GM21737 (cell line): ENCODE measurements around the gene ARVCF.

Experiments
- ATAC-seq: cut with Tn5 transposase; IDR thresholded peaks from one replicate; pipeline ENCODE4 v1.9.1; 2021; ENCODE audit warnings: mild to moderate bottlenecking, moderate library complexity; ENCODE audit not compliant: unreplicated experiment

Gene ARVCF

DNA sequence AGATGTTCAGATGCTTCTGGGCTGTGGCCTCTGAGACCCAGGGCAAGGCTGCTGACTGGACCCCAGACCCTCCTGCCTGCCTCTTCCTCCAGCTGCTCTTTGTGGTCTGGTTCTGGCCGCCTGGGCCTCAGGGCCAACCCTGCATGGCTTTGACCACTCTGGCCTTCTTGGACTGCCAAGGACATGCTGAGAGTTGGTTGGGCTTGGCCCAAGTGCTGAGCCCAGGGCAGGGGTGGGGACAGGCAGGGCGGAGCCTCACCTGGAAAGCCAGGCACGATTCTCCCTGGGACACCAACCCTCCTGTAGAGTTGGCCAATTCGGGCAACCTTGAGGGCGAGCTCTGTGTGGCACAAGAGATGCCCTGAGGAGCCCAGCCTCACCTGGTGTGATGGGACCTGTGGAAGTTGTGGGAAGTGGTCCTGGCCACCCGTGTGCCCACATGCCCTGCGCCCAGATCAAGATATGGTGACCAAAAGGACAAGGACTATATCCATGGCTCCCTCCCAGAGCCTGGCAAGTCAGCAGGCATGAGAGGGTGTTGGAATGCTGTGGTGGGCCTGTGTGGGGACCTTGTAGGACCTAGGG is 15.9 kb upstream of the ARVCF start:
- no peak for ATAC-seq

DNA sequence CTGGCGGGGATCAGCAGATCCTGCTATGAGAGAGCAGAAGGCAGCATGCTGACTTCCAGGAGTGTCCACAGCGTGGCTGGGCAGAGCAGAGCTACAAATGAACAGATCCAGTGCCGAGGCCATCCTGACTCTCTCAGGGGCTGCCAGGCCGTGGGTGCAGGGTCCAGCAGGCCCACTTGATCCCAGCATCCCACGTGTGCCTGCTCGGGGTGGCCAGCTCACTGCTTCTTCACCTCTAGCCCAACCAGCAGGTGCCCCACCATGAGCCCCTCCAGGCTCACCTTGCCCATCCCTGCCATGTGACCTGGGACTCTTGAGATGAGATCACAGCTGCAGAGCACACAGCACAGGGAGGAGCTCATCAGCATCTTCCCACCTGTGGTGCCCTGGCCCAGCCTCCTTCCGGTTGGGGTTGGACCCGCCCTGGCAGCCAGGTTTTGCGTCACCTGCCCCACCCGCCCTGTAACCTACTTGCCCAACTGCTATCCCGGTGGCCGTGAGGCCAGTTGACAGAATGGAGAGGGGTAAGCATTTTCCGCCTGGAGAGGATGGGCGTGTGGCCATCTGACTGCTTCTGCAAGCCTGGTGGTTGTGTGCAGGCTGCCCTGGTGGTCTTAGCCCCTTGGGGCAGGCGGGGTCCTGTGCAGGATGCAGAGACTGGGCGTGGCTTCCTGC is 15.2 kb upstream of the ARVCF start:
- ATAC-seq: no peak

DNA sequence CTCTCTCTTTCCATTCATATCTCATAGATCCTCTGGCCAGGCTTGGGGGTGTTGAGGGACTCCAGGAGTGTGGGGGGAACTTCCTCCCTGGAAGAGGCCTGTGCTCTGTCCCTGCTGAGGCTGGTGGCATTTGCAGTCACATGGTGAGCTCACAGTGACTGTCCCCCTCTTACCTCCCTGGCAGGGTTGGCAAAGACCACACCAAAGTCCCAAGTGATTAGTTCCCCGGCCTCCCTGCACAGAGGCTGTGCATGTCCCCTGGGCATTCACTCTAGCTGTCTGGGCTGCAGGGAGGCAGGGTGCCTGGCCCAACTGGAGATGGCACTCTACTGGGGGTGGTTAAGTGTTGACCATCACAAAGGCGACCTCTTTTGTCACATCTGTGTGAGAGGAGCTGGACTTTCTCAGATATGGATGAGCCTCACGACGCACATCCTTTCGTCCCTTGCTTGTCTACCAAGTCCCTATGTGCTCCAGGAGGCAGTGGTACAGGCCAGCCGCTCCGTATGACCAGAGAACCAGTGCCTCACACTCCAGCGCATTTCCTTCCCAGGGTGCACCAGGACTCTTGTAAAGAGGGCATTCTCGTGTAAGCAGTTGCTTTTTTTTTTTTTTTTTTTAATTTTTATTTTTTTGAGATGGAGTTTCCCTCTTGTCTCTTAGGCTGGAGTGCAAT is 13.1 kb upstream of the ARVCF start:
- no peak for ATAC-seq

DNA sequence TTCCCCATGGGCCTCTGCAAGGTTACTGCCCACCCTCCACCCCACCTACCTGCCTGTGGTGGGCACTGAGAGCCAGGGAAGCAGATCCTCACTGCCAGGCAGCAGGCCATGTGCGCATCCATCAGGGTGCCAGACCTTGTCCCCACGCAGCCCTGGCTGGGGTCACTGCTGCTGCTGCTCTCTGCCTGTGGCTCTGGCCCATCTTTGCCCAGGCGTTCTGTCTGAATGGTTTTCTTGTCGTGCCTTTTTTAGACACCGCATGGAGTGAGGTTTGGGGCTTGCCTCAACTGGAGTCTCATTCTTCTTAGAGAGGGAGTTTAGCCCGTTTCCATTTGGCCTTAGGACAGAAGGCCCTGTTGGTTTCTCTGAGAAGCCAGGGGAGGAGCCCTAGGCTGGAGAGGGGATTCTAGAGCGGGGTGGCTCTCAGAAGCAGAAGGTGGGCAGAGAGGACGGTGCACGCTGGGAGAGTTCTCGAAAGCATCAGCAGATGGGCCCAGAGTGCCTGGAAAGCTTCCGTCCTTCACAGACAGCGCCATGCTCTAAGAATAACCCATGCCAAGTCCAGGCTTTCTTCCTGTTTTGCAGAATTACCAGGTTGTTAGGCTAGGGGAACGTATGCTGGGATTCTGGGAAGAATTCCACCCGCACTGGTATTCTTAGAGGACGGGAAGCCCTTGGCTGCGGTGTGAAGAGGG is 12.4 kb upstream of the ARVCF start:
- no peak for ATAC-seq

DNA sequence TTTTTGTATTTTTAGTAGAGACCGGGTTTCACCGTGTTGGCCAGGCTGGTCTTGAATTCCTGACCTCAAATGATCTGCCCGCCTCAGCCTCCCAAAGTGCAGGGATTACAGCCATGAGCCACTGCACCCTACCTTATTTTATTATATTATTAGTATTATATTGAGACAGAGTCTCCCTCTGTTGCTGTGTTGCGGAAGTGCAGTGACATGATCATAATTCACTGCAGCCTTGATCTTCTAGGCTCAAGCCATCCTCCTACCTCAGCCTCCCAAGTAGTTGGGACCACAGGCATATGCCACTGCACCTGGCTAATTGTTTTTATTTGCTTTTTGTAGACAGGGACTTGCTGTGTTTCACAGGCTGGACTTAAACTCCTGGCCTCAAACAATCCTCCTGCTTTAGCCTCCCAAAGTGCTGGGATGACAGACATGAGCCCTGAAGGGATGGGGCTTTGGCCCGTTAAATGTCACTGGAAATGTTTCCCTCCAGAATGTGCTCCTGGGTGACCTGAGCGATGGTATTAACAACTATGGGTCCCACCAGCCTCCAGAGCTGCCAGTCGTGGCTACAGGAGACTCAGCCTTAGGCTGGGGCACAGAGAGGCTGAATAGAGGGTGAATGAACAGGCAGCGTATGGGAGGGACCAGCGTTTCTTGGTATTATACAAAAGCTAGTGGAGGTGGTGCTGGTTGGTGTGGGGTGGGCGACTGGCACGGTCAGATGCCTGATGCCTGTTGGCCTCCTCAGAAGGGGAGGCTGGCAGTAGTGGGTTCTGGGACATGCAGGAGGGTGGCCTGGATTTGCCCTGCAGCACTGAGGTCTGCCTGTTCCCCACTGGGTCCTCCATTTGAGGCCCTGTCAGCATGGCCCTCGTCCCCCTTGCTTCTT is 11.6 kb upstream of the ARVCF start:
- ATAC-seq: no peak

DNA sequence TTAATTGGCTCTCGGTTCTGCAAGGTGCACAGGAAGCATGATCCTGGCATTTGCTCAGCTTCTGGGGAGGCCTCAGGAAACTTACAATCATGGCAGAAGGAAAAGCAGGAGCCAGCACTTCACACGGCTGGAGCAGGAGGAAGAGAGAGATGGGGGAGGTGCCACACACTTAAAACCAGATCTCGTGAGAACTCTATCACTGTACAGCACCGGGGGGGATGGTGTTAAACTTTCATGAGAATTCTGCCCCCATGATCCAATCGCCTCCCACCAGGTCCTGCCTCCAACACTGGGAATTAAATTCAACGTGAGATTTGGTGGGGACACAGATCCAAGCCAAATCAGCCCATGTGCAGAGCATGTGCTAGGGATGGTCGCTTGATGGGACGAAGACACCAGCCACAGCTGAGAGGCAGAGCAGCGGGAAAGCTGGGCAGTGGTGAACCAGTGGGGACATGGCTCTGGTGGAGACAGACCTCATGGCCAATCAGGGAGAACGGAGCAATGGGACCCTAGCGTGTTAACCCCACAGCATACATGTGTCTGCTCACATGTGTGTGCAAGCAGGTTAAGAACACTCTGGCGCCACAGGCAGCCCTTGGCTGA is 10.5 kb upstream of the ARVCF start:
- no peak for ATAC-seq

DNA sequence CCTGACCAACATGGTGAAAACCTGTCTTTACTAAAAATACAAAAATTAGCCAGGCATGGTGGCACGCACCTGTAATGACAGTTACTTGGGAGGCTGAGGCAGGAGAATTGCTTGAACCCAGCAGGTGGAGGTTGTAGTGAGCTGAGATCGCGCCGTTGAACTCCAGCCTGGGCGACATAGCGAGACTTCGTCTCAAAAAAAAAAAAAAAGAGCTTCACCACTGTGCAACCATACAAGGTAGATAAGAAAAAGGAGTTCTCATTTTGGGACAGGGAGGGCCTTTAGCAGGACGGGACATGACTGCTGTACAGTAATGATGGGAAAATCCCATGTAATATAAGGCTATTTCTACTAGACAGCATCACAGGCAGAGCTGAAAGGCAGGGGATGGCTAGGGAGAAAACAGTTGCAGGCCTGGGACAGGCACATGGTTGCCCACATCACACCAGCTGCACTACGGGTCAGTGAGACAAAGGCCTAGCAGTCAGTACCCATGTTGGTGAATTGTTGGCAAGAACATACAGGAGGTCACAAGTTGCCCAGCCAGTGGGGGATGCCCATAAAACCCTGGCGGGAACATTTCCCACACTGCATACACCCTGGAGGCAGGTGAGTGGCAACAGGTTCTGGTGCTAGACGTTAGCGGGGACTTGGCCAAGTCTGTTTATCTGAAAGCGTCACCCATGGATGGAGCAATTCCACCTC is 9.7 kb upstream of the ARVCF start:
- no peak for ATAC-seq

DNA sequence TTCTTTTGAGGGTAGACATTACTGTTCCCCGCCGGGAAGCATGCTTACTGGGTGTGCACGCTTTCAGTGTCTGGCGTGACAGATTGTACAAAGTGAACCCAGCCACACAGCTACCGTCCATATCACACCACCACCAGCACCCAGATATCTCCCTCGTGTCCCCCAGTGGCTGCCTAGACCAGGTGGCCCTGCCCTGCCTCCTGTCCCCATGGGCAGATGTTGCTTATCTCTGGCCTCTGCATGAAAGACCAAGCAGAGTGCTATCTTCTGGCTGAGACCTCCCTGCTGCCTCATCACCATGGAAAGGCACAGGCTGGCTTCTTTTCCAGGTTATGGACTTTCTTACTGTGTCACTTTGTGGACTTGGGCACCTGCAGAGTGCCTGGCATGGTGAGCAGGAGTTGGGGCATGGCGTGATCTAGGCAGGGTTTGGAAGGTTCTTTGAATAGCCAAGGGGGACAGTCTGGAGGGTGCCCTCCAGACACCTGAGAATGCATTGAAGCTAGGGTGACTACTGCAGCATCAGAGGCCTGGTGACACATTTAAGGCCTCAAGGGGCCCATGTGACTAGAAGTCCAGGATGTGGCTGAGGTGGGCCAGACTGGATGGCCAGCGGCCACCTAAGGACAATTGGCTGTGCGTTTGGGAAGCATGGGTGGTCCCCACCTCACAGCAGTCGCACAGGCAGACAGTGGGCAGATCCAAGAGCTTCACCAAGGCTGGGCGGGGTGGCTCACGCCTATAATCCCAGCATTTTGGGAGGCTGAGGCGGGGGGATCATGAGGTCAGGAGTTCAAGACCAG is 9.0 kb upstream of the ARVCF start:
- no peak for ATAC-seq

DNA sequence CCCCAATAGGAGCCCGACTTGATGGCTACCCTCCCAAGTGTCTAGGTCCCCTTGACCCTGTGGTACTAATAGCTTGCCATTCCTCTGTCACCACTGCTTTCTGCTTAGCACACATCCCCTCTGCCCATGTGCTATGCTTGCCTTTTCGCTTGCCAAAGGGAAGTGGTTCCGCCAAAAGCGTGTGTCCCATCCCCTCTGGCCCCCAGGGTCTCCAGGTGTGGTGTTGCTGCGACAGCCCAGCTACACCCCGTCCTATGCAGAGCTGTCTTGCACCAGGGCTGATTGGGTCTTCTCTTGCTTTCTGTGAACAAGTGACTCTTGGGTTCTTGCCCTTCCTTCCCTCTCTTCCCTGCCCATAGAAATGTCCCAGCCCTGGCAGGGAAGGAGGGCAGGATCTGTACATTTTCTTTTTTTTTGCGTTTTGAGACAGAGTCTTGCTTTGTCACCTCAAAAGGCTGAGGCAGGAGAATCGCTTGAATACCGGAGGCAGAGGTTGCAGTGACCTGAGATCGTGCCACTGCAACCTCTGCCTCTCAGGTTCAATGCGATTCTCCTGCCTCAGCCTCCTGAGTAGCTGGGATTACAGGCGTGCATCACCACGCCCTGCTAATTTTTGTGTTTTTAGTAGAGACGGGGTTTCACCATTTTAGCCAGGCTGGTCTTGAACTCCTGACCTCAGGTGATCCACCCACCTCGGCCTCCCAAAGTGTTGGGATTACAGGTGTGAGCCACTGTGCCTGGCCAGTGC is 8.2 kb upstream of the ARVCF start:
- no peak for ATAC-seq

DNA sequence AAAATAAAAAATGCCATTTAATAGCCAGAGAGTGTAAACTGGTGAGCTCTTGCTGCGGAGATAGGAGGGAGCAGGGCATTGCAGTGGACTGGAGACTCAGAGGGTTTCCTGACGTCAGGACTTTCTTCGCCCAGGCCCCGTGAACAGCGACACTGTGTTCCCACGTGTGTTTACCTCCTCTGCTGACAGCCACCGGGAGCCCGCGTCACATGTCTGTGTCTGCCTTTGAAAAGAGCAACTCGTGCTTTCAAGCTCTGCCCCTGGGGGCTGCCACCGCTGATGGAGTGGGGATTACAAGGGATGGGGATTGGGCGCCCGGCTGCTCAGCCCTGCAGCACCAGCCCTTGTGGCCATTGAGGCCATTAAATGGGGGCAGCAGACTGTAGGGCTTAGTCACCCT is 7.6 kb upstream of the ARVCF start:
- ATAC-seq: no peak

DNA sequence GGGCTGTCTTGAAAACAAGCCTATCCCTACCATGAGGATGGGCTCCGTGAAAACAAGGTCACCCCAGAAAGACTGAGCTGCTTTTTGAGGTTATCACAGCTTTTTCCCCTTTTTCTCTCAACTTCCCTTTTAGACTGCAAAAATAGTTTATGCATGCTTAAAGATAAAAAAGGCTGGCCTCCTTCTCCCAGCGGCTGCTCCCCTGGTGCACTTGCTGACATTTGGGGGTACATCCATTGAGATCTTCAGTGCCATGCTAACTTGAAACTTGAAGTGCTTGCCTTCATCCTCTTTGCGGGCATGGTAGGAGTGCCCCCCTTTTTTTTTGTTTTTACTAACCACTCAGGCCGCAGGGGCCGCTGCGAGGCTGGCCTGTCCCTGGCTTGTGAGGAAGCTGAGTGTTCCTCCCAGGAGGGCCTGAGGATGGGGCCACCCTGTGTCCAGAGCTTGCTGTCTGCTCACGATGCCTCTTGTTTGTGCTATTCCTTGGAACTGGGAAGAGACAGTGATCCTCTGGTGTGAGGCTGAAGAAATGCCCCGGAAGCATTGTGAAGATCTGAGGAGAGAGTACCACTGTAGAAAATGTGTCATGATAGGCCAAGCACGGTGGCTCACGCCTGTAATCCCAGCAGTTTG is 6.5 kb upstream of the ARVCF start:
- ATAC-seq: no peak

DNA sequence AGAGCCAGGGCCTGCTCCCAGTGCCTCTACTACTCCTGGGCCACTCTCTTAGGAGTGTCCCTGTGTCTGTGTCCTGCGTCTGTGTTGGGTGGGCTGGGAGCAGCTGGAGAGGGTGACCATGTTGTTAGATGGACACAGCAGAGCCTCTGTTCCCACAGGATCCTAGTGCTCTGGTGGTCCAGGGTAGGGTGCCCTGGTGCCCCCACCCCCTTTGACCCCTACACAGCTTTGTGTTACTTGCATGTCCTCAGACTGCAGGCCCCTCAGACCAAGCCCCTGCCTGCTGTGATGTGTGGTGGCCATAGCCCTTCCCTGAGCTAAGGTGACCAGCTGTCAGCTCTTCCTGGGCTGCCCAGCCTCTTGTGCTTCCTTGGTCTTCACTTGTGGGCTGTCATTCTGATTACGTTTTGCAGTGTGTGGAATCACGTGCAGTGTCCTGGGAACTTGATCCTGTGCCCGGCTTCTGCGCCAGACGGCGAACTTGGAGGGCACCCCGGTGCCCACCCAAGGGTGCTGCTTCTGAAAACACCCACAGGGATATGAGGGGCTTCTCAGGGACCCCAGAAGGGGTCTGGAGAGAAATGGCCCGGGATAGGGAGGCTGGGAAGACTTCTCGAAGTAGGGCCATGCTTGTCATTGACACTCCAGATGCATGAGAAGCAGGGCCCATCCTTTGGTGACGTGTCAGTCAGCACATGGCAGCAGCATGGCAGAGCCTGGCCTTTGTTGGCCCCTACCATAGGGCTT is 5.8 kb upstream of the ARVCF start:
- no peak for ATAC-seq

DNA sequence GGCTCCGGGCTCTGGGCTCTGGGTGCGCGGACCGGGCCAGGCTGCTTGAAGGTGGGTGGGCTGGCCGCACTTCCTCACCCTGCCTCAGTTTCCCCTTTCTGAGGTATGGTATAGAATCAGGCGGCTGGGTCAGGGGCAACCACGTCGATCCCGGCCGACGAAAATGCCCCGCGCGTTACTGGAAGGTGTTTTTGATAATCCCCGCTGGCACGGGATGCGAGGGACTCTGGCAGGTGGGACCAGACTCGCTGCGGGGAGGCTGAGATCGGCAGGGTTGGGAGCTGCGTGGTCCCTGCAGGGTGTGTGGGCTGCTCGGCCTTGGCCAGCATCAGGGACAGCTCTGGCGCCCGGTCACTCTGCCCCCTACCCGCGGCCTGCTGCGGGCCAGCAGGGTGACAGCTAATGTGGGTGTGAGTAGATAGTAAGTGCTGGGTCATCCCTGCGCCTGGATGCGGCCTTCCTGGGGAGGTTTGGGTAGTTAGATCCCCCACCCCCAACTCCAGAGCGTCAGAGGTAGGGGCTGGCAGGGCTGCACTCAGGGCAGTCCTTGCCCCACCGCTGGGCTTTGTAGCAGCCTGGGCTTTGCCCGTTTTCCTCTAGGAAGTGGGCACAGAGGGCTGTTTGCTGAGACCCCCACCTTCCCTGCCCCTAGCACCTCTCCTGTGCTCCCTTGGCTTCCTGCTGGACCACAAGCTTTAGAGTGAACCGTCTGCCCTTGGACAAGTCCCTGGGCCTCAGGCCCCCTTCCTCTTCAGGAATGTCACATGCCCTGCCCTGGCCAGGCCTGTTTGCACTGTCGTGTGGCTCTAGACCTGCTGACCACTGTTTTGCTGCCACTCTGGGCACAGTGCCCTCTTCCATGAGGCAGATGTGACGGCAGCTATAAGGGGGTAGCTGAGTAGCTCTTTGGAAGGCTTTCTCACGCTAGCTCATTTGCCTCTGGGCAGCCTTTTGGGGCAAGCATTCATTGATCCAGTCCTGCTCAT is 4.9 kb upstream of the ARVCF start:
- peak; percentile 10 for ATAC-seq

DNA sequence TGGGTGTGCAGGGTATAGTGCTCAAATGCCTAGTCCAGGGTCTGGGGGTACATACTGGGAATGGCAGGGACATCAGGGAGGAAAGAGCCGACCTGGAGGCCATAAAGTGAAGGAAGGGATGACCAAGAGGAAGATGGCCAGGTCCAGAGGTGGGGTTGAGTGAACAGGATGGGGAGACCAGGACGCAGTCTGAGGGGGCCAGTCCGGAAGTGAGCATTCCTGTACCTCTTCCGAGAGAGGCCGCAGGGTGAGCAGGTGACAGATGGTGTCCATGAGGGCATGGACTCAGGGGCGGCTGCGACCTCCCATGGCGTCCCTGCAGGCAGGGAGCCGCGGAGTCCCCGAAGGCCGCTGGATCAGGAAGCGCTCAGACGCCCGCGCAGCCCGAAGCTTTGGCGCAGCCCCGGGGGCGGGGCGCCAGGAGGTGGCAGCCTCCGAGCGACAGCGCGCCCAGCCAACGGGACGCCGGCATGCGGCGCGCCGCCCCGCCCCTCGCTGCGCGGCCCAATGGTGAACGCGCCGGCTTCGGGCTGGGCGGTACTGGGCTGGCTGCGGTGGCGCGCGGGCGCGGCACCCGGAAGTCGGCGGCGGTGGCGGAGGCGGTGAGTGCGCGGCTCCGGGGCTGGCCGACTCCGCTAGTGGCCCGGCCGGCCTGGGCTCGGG is 4.0 kb upstream of the ARVCF start, which contains the start of gene TANGO2:
TANGO2 (plus strand) TSS at position 578 of the 663 bp plus-strand sequence. CDS start 15,689 bp downstream, outside the sequence.
- peak; percentile 69 for ATAC-seq
